ENCODE measurements around the gene CACNA1B. TPM values are rescaled to one million over a fixed set of nuclear protein-coding genes. Genes with fewer than 3 reads are reported as not detected.

CACNA1B gene
- total RNA-seq, 1 donor from 2014 or later: 84.4 TPM

DNA sequence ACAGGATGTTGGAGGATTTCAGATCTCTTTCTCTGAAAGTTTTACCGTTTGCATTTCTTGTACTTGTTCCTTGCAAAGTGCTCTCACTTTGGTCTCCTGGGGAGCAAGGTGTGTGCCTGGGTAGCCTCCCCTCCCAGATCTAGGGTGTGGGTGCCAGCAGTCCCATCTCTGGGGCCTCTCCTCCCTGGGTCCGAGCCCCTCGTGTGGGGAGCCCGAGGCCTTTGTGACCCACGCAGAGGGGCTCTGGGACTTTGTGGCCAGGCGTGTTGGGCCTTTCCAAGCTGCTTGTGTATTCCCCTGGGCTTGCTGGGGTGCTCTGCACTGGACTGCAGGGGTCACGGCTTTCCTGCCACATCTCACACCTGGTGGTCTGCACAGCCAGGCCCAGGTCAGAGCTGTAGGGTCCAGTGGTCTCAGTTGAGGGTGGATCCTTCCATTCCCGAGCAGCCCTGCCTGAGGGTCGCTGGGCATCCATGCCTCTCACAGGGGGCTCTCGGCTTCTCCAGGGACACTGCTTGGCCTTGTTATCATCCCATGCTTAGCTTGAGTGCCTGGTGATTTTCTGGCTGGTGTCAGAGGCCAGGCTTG is 96.3 kb downstream of the CACNA1B start:
- TF ChIP-seq, protein P1, sequence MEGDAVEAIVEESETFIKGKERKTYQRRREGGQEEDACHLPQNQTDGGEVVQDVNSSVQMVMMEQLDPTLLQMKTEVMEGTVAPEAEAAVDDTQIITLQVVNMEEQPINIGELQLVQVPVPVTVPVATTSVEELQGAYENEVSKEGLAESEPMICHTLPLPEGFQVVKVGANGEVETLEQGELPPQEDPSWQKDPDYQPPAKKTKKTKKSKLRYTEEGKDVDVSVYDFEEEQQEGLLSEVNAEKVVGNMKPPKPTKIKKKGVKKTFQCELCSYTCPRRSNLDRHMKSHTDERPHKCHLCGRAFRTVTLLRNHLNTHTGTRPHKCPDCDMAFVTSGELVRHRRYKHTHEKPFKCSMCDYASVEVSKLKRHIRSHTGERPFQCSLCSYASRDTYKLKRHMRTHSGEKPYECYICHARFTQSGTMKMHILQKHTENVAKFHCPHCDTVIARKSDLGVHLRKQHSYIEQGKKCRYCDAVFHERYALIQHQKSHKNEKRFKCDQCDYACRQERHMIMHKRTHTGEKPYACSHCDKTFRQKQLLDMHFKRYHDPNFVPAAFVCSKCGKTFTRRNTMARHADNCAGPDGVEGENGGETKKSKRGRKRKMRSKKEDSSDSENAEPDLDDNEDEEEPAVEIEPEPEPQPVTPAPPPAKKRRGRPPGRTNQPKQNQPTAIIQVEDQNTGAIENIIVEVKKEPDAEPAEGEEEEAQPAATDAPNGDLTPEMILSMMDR (IDR thresholded peaks at IDR 0.05; ENCODE audit: partially characterized antibody, unreplicated experiment): no peak
- peaks cover 10% of the 10 kb centered on the region for H3K36me3 Mint-ChIP-seq (ENCODE audit: unreplicated experiment)
- H3K27me3 Mint-ChIP-seq (ENCODE audit: unreplicated experiment): peaks cover 20% of the 10 kb centered on the region
- no peak for DNase-seq
- H3K9me3 Mint-ChIP-seq (ENCODE audit: unreplicated experiment): peaks cover 12% of the 10 kb centered on the region
- H3K4me1 Mint-ChIP-seq (ENCODE audit: low read depth, unreplicated experiment): peaks cover 17% of the 10 kb centered on the region
- no peak overlapping the region for H3K4me3 Mint-ChIP-seq (ENCODE audit: unreplicated experiment)
- no peak overlapping the region for H3K27ac Mint-ChIP-seq (ENCODE audit: unreplicated experiment)

DNA sequence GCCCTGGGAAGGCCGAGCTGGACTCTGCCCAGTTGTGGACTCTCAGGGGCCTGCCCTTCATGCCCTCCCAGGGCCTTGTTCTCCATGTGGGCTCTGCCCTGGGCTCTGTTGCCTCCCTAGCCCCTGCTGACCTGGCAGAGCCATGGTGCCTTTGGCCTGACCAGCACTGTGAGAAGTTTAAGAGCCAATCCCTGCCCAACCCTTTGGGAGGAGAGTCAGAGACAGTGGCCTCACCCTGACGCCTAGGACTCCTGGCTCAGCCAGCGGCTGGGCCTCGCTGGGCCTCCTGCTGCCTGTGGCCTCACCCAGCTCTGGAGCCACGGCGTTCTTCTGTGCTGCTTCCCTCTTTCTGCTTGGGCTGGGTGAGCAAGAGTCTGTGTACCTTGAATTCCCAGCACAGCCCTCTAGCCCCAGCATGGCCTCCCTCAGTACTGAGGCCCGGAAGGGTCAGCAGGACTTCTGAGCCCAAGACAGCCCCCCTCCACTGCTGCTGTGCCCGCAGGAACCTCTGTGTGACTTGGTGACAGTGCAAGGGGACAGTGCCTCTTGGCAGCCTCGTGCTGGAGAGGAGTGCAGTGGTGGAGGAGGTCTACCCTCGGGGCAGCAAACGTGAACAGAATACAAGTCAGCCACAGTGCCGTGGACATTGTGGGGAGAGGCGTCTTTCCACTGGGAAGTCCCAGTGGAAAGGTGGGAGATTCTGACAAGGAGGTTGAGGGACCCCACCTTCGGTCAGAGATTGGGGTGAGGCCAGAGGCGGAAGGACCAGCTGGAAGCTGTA is 97.4 kb downstream of the CACNA1B start:
- DNase-seq: no peak
- H3K36me3 Mint-ChIP-seq (ENCODE audit: unreplicated experiment): peaks cover 16% of the 10 kb centered on the region
- H3K4me1 Mint-ChIP-seq (ENCODE audit: low read depth, unreplicated experiment): peaks cover 12% of the 10 kb centered on the region
- H3K9me3 Mint-ChIP-seq (ENCODE audit: unreplicated experiment): peaks cover 13% of the 10 kb centered on the region
- no peak overlapping the region for H3K4me3 Mint-ChIP-seq (ENCODE audit: unreplicated experiment)
- peak overlapping the region; percentile 22 for H3K27ac Mint-ChIP-seq (ENCODE audit: unreplicated experiment)
- TF ChIP-seq, protein P1 (IDR thresholded peaks at IDR 0.05; ENCODE audit: partially characterized antibody, unreplicated experiment): no peak
- H3K27me3 Mint-ChIP-seq (ENCODE audit: unreplicated experiment): peaks cover 21% of the 10 kb centered on the region

DNA sequence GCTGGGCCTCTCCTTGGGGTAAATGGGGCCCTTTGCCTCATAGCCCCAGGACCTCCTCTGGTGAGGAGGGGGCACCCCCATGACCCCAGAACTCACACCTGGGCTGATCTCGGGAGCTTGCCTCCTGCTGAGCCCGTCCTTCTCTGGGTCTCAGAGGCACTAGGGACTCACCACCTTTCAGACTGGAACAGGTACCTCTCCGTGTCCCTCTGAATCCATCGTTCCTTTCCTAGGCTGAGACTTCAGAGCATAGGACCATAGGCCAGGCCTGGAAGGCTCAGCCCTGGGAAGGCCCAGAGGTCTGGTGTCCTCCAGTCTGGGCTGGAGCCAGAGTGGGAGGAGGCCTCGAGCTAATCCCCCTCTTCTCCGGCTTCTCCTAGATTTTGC is 97.9 kb downstream of the CACNA1B start:
- Mint-ChIP-seq H3K27ac (ENCODE audit: unreplicated experiment) (no peak overlapping the region), H3K9me3 (ENCODE audit: unreplicated experiment) (peaks cover 13% of the 10 kb centered on the region), H3K4me1 (ENCODE audit: low read depth, unreplicated experiment) (peaks cover 9% of the 10 kb centered on the region), H3K36me3 (ENCODE audit: unreplicated experiment) (peaks cover 19% of the 10 kb centered on the region), H3K27me3 (ENCODE audit: unreplicated experiment) (peaks cover 18% of the 10 kb centered on the region), H3K4me3 (ENCODE audit: unreplicated experiment) (no peak overlapping the region)
- TF ChIP-seq, protein P1 (IDR thresholded peaks at IDR 0.05; ENCODE audit: partially characterized antibody, unreplicated experiment): no peak
- DNase-seq: no peak

DNA sequence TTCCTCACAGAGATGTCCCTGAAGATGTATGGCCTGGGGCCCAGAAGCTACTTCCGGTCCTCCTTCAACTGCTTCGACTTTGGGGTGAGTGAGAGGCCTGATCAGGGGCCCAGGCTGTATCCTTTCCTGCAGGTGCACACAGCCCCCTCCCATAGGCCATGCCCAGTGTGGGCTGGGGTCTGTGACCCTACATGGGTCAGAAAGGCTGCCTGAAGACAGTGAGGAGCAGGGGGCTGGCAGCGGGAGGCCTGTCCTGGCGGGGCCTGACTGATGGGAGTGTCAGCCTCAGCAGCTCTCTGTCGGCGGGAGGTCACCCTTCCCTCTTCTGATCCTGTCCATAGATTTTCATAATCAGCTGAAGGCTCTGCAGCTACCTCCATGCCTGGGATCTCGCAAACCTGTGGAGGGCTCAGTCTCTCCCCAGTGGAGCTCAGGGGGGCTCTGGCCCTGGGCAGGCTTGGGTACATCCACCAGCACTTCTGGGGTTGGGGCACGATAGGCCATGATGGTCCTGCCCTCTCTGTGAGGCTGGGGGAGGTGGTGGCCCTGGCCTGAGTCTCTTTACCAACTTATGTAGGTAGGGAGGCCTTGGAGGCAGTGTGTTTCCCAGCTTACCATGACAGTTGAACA is 98.5 kb downstream of the CACNA1B start:
- TF ChIP-seq, protein P1 (IDR thresholded peaks at IDR 0.05; ENCODE audit: partially characterized antibody, unreplicated experiment): no peak
- no peak overlapping the region for H3K27ac Mint-ChIP-seq (ENCODE audit: unreplicated experiment)
- DNase-seq: no peak

More for the DNA sequence above, 98.5 kb downstream of the CACNA1B start:
- peaks cover 4% of the 10 kb centered on the region for H3K4me1 Mint-ChIP-seq (ENCODE audit: low read depth, unreplicated experiment)
- H3K9me3 Mint-ChIP-seq (ENCODE audit: unreplicated experiment): peaks cover 13% of the 10 kb centered on the region
- peaks cover 24% of the 10 kb centered on the region for H3K36me3 Mint-ChIP-seq (ENCODE audit: unreplicated experiment)
- H3K27me3 Mint-ChIP-seq (ENCODE audit: unreplicated experiment): peaks cover 13% of the 10 kb centered on the region
- no peak overlapping the region for H3K4me3 Mint-ChIP-seq (ENCODE audit: unreplicated experiment)

All from glutamatergic neuron (in vitro differentiated cells).